ENCODE measurements around the gene FARS2.

GRCh38 chr6:5553767-5554166, 292.5 kb downstream of the FARS2 start:
- TF ChIP-seq POLR2AphosphoS5 (IDR thresholded peaks at IDR 0.05; ENCODE audit: low read depth, low read length) = no peak
- no peak for TF ChIP-seq ELF1 (IDR thresholded peaks at IDR 0.05; ENCODE audit: borderline replicate concordance, low read depth)
- TF ChIP-seq CTCF (IDR thresholded peaks at IDR 0.05 in 2 of 3, conservative IDR thresholded peaks at IDR 0.05 in 1 of 3; ENCODE audit: borderline replicate concordance in 1 of 3, insufficient read depth in 1 of 3, low read depth in 2 of 3, low read length in 2 of 3) = no peak
- TF ChIP-seq TCF7L2 (IDR thresholded peaks at IDR 0.05; ENCODE audit: borderline replicate concordance, extremely low read depth, insufficient read depth, insufficient read length) = no peak
- TF ChIP-seq SIN3A (IDR thresholded peaks at IDR 0.05; ENCODE audit: low read depth) = no peak
- TF ChIP-seq POLR2A (IDR thresholded peaks at IDR 0.05; ENCODE audit: borderline replicate concordance, extremely low read depth, insufficient read depth, insufficient read length) = no peak

Measured in HCT116 (cell line).